Rectal smooth muscle tissue (tissue), 1 donor: ENCODE data around the gene SLC6A3.

ENCODE experiments used
- H3K27ac ChIP-seq: one replicate; pipeline ENCODE4 v1.7.0; 2013; ENCODE audit warnings: low read depth, low read length, inconsistent platforms
- H3K27me3 ChIP-seq: one replicate; pipeline ENCODE4 v1.7.0; 2013; ENCODE audit warnings: low read length; ENCODE audit not compliant: control insufficient read depth, insufficient read depth
- H3K36me3 ChIP-seq: one replicate; pipeline ENCODE4 v1.7.0; 2013; ENCODE audit warnings: low read length; ENCODE audit not compliant: control insufficient read depth, insufficient read depth
- H3K4me1 ChIP-seq: one replicate; pipeline ENCODE4 v1.7.0; 2013; ENCODE audit warnings: low read length; ENCODE audit not compliant: control insufficient read depth, insufficient read depth
- H3K4me3 ChIP-seq: one replicate; pipeline ENCODE4 v1.7.0; 2013; ENCODE audit warnings: low read length
- H3K9ac ChIP-seq: one replicate; pipeline ENCODE4 v1.7.0; 2013; ENCODE audit warnings: low read length

SLC6A3 gene

GRCh38 chr5:1387059-1387755 is 58.0 kb downstream of the SLC6A3 start:
- H3K4me3 ChIP-seq, result peak overlapping the region; percentile 74
- peaks cover 2% of the 10 kb centered on the region for H3K4me1 ChIP-seq
- no peak overlapping the region for H3K27ac ChIP-seq
- H3K27me3 ChIP-seq, result peaks cover 8% of the 10 kb centered on the region
- no peaks in the 10 kb centered on the region for H3K36me3 ChIP-seq
- no peak overlapping the region for H3K9ac ChIP-seq

GRCh38 chr5:1386274-1386717 is 58.9 kb downstream of the SLC6A3 start:
- H3K4me1 ChIP-seq, result peaks cover 2% of the 10 kb centered on the region
- H3K27me3 ChIP-seq, result peaks cover 3% of the 10 kb centered on the region
- no peak overlapping the region for H3K27ac ChIP-seq
- H3K9ac ChIP-seq, result peak overlapping the region; percentile 39
- no peaks in the 10 kb centered on the region for H3K36me3 ChIP-seq
- H3K4me3 ChIP-seq, result peak overlapping the region; percentile 74

- Histone ChIP-seq H3K36me3 (no peaks in the 10 kb centered on the region), H3K9ac (no peak overlapping the region), H3K27me3 (peaks cover 3% of the 10 kb centered on the region), H3K27ac (no peak overlapping the region), H3K4me3 (peak overlapping the region; percentile 74), H3K4me1 (peaks cover 2% of the 10 kb centered on the region)
Measured at GRCh38 chr5:1385395-1386273, 59.6 kb downstream of the SLC6A3 start.

- Histone ChIP-seq H3K27me3 (peaks cover 6% of the 10 kb centered on the region), H3K36me3 (no peaks in the 10 kb centered on the region), H3K9ac (no peak overlapping the region), H3K4me3 (no peak overlapping the region), H3K27ac (no peak overlapping the region), H3K4me1 (peaks cover 2% of the 10 kb centered on the region)
Measured at GRCh38 chr5:1384521-1384920, 60.7 kb downstream of the SLC6A3 start.

- Histone ChIP-seq H3K27me3 (peaks cover 8% of the 10 kb centered on the region), H3K9ac (no peak overlapping the region), H3K4me1 (peaks cover 2% of the 10 kb centered on the region), H3K27ac (no peak overlapping the region), H3K36me3 (no peaks in the 10 kb centered on the region), H3K4me3 (no peak overlapping the region)
Measured at GRCh38 chr5:1383886-1384401, 61.3 kb downstream of the SLC6A3 start.

GRCh38 chr5:1383344-1383743 is 61.9 kb downstream of the SLC6A3 start:
- no peak overlapping the region for H3K27ac ChIP-seq
- peaks cover 9% of the 10 kb centered on the region for H3K27me3 ChIP-seq
- no peak overlapping the region for H3K4me3 ChIP-seq
- no peak overlapping the region for H3K9ac ChIP-seq
- peaks cover 2% of the 10 kb centered on the region for H3K4me1 ChIP-seq
- H3K36me3 ChIP-seq, result no peaks in the 10 kb centered on the region

- Histone ChIP-seq H3K36me3 (no peaks in the 10 kb centered on the region), H3K27ac (no peak overlapping the region), H3K27me3 (peaks cover 9% of the 10 kb centered on the region)
Measured at GRCh38 chr5:1382248-1382700, 63.0 kb downstream of the SLC6A3 start.

GRCh38 chr5:1381370-1382247 is 63.6 kb downstream of the SLC6A3 start:
- no peak overlapping the region for H3K9ac ChIP-seq
- H3K27ac ChIP-seq, result no peak overlapping the region
- no peaks in the 10 kb centered on the region for H3K36me3 ChIP-seq
- peaks cover 2% of the 10 kb centered on the region for H3K4me1 ChIP-seq
- no peak overlapping the region for H3K4me3 ChIP-seq
- peaks cover 8% of the 10 kb centered on the region for H3K27me3 ChIP-seq

More at GRCh38 chr5:1382248-1382700, 63.0 kb downstream of the SLC6A3 start:
- peaks cover 2% of the 10 kb centered on the region for H3K4me1 ChIP-seq
- H3K4me3 ChIP-seq, result no peak overlapping the region
- no peak overlapping the region for H3K9ac ChIP-seq

- H3K36me3 ChIP-seq, result no peaks in the 10 kb centered on the region
- H3K4me3 ChIP-seq, result no peak overlapping the region
- H3K27me3 ChIP-seq, result peaks cover 6% of the 10 kb centered on the region
- H3K4me1 ChIP-seq, result no peaks in the 10 kb centered on the region
- no peak overlapping the region for H3K27ac ChIP-seq
- H3K9ac ChIP-seq, result no peak overlapping the region
Measured at GRCh38 chr5:1380910-1381309, 64.3 kb downstream of the SLC6A3 start.

- Histone ChIP-seq H3K27ac (no peak overlapping the region), H3K9ac (no peak overlapping the region), H3K4me3 (peak overlapping the region; percentile 13), H3K4me1 (no peaks in the 10 kb centered on the region), H3K36me3 (no peaks in the 10 kb centered on the region), H3K27me3 (peaks cover 6% of the 10 kb centered on the region)
Measured at GRCh38 chr5:1380011-1380817, 65.0 kb downstream of the SLC6A3 start.

- no peaks in the 10 kb centered on the region for H3K4me1 ChIP-seq
- H3K9ac ChIP-seq, result no peak overlapping the region
- no peak overlapping the region for H3K4me3 ChIP-seq
- H3K27ac ChIP-seq, result no peak overlapping the region
- H3K27me3 ChIP-seq, result peaks cover 6% of the 10 kb centered on the region
- no peaks in the 10 kb centered on the region for H3K36me3 ChIP-seq
Measured at GRCh38 chr5:1378866-1379659, 66.2 kb downstream of the SLC6A3 start.
